ENCODE data around the gene TBC1D2B.

The TBC1D2B gene

GRCh38 chr15:78000091-78000926 is 77.2 kb downstream of the TBC1D2B start:
- POLR2A ChIA-PET = no interaction called here
- CTCF ChIA-PET = interaction anchor here (0.6 to 6.4 kb wide), 23 partner anchors 10 to 1721 kb away, joined by 3 to 67 read pairs (median 3); no protein-coding TSS in a partner anchor
- peaks cover 6% of the 10 kb centered on the region; the same call in 1 of the 2 replicates for H3K4me1 ChIP-seq (ENCODE audit: control insufficient read depth, insufficient read depth, low read length)
- peaks cover 12 to 63% of the 10 kb centered on the region in 2 experiments for H3K36me3 ChIP-seq (ENCODE audit: control insufficient read depth in 2 of 2, insufficient read depth in 1 of 2, low read length in 2 of 2)
- TF ChIP-seq ZNF791 (tag by site-specific recombination; IDR thresholded peaks at IDR 0.05) (no peak), SP3 (tag by site-specific recombination; IDR thresholded peaks at IDR 0.05) (peak; percentile 55), ZNF548 (tag by site-specific recombination; IDR thresholded peaks at IDR 0.05) (no peak), SCRT1 (tag by site-specific recombination; IDR thresholded peaks at IDR 0.05; ENCODE audit: borderline replicate concordance) (peak; percentile 94), CTCF (tag by site-specific recombination; IDR thresholded peaks at IDR 0.05) (peak; percentile 87), EGR2 (tag by site-specific recombination; IDR thresholded peaks at IDR 0.05; ENCODE audit: low read depth) (peak; percentile 56), ZNF660 (tag by site-specific recombination; IDR thresholded peaks at IDR 0.05) (0 out of 2 replicates have a peak, but pooled peaks have one; percentile 48), KLF9 (tag by site-specific recombination; IDR thresholded peaks at IDR 0.05; ENCODE audit: low read depth) (peak; percentile 90), SP7 (tag by site-specific recombination; IDR thresholded peaks at IDR 0.05) (0 out of 2 replicates have a peak, but pooled peaks have one; percentile 23), ZFHX2 (tag by site-specific recombination; conservative IDR thresholded peaks at IDR 0.05) (peak; percentile 70), ZXDB (tag by site-specific recombination; IDR thresholded peaks at IDR 0.05) (no peak), SCRT2 (tag by site-specific recombination; IDR thresholded peaks at IDR 0.05) (peak; percentile 98), KLF1 (tag by site-specific recombination; IDR thresholded peaks at IDR 0.05) (peak; percentile 48), ZNF654 (tag by site-specific recombination; IDR thresholded peaks at IDR 0.05; ENCODE audit: low read depth) (peak; percentile 73), SP2 (tag by site-specific recombination; IDR thresholded peaks at IDR 0.05) (peak; percentile 39), KLF8 (tag by site-specific recombination; IDR thresholded peaks at IDR 0.05) (peak; percentile 75), ZNF449 (tag by site-specific recombination; IDR thresholded peaks at IDR 0.05) (peak; percentile 88), OVOL3 (tag by site-specific recombination; IDR thresholded peaks at IDR 0.05) (no peak), KLF16 (tag by site-specific recombination; IDR thresholded peaks at IDR 0.05) (peak; percentile 66; the same call in 1 of the 2 replicates), ZNF426 (tag by site-specific recombination; IDR thresholded peaks at IDR 0.05) (no peak), GLIS1 (tag by site-specific recombination; IDR thresholded peaks at IDR 0.05) (no peak; the same call in 1 of the 2 replicates)
- TF ChIP-seq, protein P1, sequence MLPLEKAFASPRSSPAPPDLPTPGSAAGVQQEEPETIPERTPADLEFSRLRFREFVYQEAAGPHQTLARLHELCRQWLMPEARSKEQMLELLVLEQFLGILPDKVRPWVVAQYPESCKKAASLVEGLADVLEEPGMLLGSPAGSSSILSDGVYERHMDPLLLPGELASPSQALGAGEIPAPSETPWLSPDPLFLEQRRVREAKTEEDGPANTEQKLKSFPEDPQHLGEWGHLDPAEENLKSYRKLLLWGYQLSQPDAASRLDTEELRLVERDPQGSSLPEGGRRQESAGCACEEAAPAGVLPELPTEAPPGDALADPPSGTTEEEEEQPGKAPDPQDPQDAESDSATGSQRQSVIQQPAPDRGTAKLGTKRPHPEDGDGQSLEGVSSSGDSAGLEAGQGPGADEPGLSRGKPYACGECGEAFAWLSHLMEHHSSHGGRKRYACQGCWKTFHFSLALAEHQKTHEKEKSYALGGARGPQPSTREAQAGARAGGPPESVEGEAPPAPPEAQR (tag by site-specific recombination; IDR thresholded peaks at IDR 0.05) = no peak
- no peak overlapping the region for H3K4me3 ChIP-seq (ENCODE audit: low read depth, low read length)
- H3K9me3 ChIP-seq (ENCODE audit: control insufficient read depth, insufficient read depth, low read depth, low read length) = no peaks in the 10 kb centered on the region
- H3K27ac ChIP-seq (ENCODE audit: extremely low read depth, low read depth, low read length) = no peak overlapping the region

Measured in HEK293 (cell line).